ENCODE data around the gene TGM6.

TGM6 gene

DNA sequence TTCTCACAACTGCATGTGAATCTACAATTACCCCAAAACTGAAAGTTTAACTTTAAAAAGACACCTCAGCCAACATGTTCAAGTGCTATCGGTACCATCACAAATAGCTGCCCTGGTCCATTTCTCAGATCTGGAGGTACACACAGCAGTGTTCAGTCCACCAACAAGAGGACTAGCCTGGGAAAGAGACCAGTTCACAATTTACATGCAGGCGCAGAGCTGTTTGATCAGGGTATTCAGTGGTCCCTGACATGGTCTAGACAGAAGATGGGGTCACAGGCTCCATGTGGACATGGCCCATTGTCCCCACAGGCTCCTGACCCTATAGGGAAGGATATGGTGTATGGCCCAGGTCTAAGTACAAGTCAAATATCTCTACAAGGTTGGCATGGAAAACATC is 15.6 kb upstream of the TGM6 start:
- no peak for DNase-seq

DNA sequence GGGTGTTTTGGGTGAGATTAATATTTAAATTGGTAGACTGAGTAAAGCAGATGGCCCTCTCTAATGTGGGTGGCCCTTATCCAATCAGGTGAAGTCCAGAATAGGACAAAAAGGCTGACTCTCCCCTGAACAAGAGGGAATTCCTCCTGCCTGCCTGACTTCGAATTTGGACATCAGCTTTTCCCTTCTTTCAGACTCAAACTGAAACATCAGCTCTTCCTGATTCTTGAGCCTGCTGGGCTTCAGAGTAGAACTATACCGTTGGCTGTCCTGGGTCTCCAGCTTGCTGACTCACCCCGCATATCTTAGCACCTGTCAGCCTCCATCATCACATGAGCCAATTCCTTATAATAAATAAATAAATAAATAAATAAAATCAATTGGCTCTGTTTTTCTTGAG is 15.0 kb upstream of the TGM6 start:
- DNase-seq = no peak

DNA sequence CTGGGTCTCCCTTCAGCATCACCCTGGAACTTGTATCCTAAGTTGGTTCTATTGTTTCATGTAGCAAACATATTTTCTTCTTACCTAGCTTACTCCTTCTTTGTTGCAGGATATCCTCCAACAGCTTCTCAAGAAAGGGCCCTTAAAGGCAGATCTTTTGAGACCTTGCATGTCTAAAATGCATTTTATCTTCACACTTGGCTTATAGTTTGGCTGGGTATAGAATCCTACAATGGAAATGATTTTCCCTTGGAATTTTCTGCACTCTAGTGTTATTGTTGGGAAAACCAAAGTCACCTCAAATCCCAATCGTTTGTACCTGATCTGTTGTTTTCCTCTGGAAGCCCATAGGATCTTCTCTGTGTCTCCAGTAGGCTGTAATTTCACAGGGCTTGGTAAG is 12.1 kb upstream of the TGM6 start:
- DNase-seq = no peak

DNA sequence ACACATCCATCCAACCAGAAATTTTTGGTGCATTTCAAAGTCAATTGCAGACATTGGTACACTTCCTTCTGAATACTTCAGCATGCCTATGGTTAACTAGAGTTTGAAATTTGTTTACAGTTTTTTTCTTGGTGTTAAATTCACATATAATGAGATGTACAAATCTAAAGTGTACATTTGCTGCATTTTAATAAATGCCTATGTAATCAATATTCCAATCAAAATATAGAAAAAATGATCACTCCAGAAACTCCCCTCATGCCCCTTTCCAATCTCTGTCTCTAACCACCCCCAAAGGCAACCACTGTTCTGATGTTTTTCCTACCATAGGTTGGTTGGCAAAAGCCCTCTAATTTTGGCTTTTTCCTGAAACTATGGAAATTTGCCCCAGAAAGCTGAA is 7.6 kb upstream of the TGM6 start:
- no peak for DNase-seq

DNA sequence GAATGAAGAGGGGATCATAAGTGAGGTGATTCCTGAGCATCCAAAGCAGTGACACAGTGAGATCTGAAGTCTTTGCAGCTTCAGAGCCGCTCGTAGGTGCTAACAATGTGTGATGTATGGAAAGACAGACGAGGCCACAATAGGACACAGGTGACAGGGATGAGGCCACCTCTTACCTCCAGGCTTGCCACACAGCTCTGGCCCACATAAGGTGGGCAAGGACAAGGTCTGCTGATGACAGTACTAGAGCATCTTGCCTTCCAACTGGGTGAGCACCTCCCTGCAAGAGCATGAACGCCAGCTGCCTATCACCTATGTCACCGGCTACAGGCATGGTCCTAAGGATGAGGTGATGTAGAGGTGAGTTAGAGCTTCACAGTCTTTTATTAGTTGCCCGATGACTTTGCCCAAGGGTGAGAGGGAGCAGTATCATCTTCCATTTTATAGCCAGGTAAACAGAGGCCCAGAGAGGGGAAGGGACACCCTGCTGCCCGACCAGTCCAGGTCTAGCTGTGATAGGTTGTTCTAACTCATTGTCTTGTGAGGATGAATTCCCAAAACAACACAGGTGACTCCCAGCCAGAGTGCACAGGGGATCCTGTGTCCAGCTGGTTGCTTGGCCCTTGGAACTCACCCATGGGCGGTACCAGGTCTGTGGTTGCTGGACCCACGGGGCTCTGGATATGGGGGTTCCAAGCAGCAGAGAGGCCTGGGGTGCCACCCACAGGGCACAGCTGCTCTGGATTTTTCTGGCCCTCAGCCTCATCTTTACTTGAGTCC is 6.2 kb upstream of the TGM6 start:
- no peak for DNase-seq

DNA sequence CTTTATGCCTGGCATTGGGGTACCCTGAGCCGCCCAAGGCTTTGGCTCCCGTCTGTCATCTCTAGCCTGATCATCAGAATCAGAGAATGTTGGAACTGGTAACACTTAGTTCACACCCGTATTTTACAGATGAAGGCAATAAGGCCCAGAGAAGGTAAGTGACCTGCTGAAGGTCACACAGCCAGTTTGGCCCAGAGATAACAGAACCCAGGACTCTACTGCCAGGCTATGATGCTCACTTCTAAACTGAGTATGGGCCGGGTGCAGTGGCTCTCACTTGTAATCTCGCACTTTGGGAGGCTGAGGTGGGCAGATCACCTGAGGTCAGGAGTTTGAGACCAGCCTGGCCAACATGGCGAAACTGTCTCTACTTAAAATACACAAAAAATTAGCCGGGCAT is 1.8 kb upstream of the TGM6 start:
- no peak for DNase-seq

DNA sequence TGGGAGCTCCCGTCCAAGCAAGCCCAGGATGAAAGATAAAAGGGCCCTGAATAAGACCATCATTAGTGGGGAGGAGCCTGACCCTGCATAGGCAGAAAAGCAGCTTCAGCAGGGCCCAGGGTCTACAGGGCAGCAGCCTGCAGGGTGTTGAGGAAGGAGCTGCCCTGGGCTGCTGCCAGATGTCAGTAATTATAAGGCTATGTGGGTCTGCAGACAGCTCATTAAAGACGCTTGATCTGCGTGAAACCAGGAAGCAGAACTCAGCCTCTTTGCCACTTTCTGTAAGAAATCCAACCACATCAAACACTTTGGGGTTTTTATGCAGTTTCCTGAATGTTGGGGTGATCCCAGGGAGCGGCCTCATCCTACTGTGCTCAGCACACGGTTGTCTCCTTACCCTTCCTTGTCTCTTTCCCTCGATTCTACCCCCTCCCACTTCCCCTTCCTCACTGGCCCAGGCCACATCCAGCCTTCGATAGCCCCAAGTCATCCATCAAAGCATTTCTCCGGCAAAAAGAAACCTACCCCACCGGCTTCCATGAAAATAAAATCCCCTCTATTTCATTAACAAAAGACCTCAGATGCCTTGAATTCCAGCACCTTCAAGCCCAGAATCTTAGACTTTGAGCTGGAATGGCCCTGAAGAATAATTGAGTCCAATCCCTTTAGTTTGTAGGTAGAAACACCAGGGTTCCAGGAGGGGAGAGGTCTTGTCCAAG is 1.0 kb upstream of the TGM6 start:
- peak; percentile 64 for DNase-seq

DNA sequence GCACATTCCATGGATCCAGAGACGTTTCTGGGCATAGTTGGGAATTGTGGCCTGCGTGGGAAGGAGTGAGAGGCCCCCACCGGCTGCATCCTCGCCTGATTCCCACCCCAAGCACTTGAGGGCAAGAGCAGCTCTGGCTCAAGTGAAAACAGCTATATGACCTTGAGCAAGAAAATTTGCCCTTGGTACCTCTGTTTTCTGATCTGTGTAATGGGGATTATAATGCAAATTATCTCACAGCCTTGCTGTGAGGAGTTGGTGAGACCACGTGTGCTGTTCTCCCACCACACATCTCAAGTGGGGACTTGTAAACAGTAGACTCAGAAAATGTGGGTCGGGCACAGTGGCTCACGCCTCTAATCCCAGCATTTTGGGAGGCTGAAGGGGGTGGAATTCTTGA is 602 bp downstream of the TGM6 start:
- no peak for DNase-seq

DNA sequence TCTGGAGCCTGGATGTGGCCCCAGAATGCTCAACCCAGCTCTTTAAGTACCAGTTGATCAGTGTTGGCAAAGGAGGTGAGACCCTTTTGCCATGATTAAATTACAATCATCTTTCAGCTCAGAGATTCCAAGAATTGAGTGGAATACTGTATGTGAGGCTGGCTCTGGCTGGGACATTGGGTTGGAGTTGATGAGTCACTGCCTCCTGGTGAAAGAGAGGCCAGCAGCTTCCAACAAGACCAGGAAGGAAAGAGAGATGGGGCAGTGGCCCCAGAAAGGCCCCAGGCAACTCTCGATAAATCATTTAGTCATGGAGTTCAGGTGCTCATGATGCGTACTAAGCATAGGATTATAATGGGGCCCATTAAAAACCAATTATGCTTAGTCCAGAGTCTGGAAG is 2.1 kb downstream of the TGM6 start:
- DNase-seq = no peak

DNA sequence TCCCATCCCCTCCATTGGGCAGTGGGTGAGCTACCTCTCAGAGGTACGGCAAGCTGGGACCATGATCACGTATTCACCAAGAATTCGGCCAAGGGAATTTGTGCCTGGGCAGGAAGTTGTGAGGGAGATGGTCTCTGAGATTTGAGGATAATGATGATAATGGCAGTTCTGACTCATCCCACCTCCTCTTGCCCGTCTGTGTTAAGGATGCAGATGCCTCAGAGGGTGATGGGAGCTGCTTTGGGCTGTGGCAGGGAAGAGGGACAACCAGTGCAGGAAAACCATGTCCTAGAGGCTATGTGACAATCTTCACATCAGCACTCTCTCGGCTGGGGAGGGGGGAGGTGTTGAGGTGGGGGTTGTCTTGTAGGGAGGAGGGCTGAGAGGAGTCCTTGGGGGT is 4.3 kb downstream of the TGM6 start:
- DNase-seq = no peak

DNA sequence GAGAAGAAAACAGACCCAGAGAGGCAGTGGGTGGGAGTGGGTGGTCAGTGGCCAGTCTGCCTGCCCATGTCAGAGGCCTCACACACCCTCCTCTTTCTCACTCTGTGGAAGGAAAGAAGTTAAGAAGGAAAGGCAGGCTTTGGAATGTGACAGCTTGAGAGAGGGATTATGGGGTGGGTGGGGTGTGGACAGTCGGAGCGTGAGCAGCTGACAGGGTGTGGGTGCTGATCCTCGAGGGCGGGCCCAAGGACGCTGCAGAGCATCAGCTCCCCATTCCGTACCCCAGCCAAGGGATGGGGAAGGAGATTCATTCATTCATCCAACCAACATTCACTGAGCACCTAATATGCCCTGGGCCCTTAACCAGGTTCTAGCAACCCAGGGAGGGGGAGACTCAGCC is 4.8 kb downstream of the TGM6 start:
- no peak for DNase-seq

DNA sequence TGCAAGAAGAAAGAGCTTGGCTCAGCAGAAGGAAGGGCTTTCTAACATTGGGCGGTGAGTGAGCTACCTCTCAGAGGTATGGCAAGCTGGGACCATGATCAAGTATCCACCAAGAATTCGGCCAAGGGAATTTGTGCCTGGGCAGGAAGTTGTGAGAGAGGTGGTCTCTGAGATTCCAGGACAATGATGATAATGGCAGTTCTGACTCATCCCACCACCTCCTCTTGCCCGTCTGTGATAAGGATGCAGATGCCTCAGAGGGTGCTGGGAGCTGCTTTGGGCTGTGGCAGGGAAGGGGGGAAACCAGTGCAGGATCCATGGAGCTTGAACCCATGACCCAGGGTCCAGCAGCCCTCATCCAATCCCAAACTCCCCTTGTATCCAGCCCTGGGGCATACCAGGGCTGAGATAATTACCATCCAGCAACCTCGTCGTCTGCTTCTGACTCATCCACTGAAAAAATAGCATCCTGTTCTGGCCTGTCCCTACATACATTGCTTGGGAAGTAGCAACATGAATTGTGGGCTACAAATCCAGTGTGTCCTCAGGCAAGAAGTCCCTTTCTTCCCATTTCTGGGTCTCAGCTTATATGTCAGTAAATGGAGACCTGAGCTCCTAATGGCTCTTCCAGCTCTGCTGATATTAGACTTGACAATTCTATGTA is 5.9 kb downstream of the TGM6 start:
- no peak for DNase-seq

DNA sequence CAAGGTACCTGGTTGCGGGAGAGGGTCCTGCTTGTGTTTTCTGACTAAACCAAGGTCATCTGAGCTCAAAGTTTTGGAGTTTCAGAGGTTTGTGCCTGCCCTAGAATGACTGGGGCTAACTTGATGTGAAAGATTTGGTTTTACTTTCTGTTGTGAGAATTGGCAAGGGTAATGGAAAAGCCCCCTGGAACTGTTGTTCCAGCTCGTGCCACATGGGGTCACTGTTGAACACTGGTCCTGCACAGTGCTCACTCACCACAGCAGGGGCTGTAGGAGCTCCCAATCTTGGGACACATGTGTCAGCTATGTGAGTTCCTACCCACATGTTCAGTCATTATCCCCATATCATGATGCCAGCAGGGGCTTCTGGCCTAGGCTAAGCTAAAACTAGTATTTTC is 6.5 kb downstream of the TGM6 start:
- peak; percentile 79 for DNase-seq

DNA sequence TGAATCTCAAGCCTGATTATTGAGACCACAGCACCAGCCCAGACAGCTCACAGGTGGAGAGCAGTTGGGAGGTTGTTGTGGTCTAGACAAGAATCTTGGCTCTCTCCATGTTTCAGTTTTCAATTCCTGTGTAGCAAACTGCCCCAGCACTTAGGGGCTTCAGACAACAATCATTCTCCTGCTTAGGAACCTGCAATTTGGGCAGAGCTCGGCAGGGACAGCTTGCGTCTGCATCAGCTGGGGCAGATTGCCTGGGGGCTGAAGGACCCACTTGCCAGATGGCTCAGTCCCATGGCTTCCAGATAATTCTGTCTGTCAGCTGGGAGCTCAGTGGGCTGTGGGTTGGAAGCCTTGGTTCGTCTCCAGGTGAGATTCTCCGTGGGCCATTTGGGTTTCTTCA is 6.9 kb downstream of the TGM6 start:
- DNase-seq = no peak

DNA sequence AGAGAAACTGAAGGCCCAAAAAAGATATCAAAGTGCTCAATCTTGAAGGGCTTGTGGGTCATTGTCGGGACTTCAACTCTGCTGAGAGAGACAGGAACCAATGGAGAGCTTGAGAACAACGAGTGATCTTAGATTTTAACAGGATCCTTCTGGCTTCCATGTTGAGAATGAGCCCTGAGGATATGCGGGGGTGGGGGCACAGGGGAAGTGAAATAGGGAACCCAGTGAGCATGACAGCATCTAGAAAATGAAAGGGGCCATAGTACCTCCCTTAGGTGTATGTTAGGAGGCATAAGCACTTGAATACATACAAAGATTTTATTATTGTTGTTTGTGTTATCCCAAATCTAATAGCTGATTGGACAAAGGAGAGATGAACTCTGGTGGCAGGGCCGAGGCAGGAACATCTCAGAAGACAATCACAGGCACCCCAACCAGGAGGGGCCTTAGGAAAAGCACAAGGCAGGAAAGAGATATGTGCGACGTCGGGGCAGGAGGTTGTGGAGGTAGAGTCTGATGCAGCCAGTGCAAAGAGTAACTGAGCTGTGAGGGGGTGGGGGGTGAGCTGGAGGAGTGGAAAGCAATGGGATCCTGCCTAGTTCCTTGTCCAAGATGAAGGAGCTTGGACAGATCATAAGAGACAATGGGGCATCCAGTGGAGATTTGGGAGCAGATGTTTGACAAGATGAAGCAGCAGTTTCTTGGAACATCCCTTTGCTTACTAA is 10.4 kb downstream of the TGM6 start:
- no peak for DNase-seq

DNA sequence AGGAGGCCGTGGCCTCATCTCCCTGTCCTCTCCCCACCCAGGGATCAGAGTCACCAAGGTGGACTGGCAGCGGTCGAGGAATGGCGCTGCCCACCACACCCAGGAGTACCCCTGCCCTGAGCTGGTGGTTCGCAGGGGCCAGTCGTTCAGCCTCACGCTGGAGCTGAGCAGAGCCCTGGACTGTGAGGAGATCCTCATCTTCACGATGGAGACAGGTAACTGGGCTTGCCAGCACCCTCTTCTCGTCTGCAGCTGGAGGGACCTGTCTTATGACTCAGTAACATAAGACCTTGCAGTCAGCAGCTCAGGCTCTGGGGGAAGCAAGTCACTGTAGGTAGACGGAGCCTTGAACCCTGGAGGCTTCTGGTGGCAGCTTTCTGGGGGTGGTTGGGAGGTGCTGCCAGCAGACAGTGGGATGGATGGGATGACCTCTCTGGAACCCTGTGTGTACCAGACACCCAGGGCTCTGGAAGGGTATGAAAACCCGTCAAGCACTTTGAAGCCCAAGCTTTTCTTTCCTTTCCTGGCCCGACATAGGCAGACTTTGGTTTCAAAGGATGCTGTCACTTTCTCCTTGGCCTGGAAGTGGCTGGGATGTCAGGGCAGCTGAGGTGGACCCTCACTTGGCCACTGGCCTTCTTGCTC is 13.8 kb downstream of the TGM6 start:
- DNase-seq = peak; percentile 52

DNA sequence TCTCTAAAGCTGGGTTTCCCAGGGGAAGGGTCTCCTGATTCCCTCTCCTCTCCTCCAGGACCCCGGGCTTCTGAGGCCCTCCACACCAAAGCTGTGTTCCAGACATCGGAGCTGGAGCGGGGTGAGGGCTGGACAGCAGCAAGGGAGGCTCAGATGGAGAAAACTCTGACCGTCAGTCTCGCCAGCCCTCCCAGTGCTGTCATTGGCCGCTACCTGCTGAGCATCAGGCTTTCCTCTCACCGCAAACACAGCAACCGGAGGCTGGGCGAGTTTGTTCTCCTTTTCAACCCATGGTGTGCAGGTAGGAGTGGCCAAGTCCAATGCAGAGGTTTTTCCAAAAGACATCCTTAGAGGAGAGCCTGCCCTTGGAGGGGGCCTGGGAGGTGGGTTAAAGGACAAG is 14.4 kb downstream of the TGM6 start:
- DNase-seq = no peak

DNA sequence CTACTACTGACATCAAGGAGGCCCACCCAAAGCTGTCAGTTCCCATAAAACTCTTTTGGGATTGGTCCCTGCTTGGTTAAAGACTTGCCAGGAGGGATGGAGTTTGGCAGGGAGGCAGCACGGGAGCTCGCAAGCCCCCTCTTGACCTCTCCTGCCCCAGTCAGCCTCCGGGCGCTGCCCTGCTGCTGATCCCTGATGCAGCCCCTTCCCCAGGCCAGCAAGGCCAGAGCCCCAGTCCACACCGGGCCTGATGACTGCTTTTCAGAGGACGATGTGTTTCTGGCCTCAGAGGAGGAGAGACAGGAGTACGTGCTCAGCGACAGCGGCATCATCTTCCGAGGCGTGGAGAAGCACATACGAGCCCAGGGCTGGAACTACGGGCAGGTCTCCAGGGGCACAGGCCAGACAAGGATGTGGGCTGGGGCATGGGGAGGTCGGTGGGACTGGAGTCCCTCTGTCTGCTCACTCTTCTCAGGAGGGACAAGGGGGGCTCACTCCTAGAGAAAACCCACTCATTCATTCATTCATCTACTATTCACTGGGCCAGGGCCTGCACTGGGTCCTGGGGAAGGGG is 15.6 kb downstream of the TGM6 start:
- peak; percentile 36 for DNase-seq

DNA sequence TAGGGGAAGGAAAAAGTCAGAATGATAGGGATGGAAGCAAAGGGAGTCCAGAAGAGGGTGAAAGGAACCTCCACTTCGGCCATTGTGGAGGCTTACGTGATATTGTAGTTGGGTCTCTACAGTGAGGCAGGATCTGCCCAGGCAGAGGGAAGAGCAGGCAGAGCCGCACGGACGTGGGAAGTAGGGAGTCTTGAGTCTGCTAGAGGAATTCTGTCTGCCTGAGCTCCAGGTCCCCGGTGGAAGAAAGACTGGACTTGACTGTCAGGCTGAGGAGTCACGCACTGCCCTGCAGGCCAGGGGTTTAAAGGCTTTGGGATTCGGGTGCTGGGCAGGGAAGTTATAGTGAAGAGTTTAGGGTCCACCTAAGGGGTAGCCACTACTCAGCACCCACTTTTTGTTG is 16.4 kb downstream of the TGM6 start:
- DNase-seq = peak; percentile 50

DNA sequence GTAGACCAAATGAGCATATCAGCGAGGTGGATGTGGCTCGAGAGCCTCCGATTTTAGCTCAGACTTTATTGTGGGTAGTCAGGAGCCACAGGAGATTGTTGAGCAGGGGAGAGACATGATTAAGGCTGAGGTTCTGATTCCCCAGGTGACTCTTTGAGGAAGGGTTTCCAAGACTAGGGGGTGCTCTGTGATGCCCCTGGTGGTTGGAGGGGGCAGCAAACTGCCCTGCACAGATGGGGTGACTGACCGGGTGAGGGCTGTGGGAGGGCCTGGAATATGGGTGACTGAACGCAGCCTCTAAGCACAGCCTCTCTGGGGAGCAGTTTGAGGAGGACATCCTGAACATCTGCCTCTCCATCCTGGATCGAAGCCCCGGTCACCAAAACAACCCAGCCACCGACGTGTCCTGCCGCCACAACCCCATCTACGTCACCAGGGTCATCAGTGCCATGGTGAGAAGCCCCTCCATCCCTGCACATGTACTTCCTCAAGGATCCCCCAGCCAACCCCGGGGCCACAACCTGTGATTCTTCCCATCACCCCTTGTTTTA is 17.0 kb downstream of the TGM6 start:
- DNase-seq = peak; percentile 37

DNA sequence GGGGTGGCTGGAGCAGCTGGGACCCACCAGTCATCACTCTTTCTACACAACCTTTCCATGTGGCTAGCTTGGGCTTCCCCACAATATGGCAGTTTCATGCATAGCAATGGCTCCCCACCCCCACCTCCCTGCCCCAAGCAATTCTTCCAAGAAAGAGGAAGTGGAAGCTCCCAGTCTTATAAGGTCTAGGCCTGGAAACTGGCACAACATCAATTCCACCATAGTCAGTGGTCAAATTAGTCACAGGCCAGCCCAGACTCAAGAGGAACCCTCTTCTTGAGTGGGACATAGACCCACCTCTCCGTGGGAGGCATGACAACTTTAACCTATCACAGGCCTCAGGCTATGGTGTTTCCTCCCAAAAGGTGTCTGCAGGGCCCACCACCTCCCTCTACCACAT is 17.7 kb downstream of the TGM6 start:
- peak; percentile 44 for DNase-seq

DNA sequence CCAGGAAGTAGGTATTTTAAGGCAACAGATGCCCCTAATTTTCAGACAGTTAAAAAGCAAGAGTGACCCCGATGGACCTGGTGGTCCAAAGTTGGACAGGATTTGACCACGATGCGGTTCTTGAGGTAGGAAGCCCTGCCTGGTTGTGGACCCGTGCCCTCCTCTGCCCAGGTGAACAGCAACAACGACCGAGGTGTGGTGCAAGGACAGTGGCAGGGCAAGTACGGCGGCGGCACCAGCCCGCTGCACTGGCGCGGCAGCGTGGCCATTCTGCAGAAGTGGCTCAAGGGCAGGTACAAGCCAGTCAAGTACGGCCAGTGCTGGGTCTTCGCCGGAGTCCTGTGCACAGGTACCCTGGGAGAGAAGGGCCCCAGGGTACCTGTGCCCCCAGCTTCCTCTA is 18.7 kb downstream of the TGM6 start:
- DNase-seq = peak; percentile 44
